Amniotic epithelial cell (primary cell): ENCODE measurements around the gene PMM1.

Source experiments
- DNase-seq: peaks from one replicate; pipeline ENCODE4 v3.0.0-alpha.2; 2010; ENCODE audit warnings: low read depth

The PMM1 gene

GRCh38 chr22:41537203-41537602, 52.4 kb downstream of the PMM1 start:
- no peak for DNase-seq

GRCh38 chr22:41535244-41535643, 54.4 kb downstream of the PMM1 start:
- DNase-seq = peak; percentile 56

- no peak for DNase-seq
Observed at GRCh38 chr22:41534219-41534618, 55.4 kb downstream of the PMM1 start.

GRCh38 chr22:41532908-41533825, 56.5 kb downstream of the PMM1 start:
- DNase-seq = peak; percentile 44

- no peak for DNase-seq
Observed at GRCh38 chr22:41531715-41532477, 57.7 kb downstream of the PMM1 start.

GRCh38 chr22:41530890-41531714, 58.5 kb downstream of the PMM1 start:
- no peak for DNase-seq

- no peak for DNase-seq
Observed at GRCh38 chr22:41528938-41529561, 60.6 kb downstream of the PMM1 start.

GRCh38 chr22:41528132-41528766, 61.4 kb downstream of the PMM1 start:
- DNase-seq = no peak
